Type B pancreatic cell (in vitro differentiated cells): Measurements from ENCODE around the gene ADARB2. TPM values are rescaled to one million over a fixed set of nuclear protein-coding genes. Genes with fewer than 3 reads are reported as not detected.

Experiments
- DNase-seq: peaks from one replicate; pipeline ENCODE4 v3.0.0; 2021; ENCODE audit warnings: mixed read lengths; ENCODE audit not compliant: unreplicated experiment; ENCODE audit errors: extremely low spot score
- H3K27ac Mint-ChIP-seq: 2 replicates; pipeline ENCODE4 v1.8.0; 2021; ENCODE audit warnings: mild to moderate bottlenecking, mixed read lengths
- H3K27me3 Mint-ChIP-seq: 2 replicates; pipeline ENCODE4 v1.8.0; 2021; ENCODE audit warnings: mixed read lengths
- H3K36me3 Mint-ChIP-seq: 2 replicates; pipeline ENCODE4 v1.8.0; 2021; ENCODE audit warnings: mixed read lengths
- H3K4me1 Mint-ChIP-seq: one replicate; pipeline ENCODE4 v1.8.0; 2021; ENCODE audit warnings: mixed read lengths; ENCODE audit not compliant: unreplicated experiment
- H3K4me3 Mint-ChIP-seq: 2 replicates; pipeline ENCODE4 v1.8.0; 2021; ENCODE audit warnings: mild to moderate bottlenecking, mixed read lengths
- H3K9me3 Mint-ChIP-seq: 2 replicates; pipeline ENCODE4 v1.8.0; 2021; ENCODE audit warnings: mixed read lengths
- total RNA-seq: library from RNA; stranded (reverse); gene quantifications from 2 replicates; pipeline ENCODE4 v1.2.1, GENCODE V29; 2021; ENCODE audit warnings: low replicate concordance
- TF ChIP-seq, protein P1 (sequence below): fragments of 200-600 bp; sonication (generic); conservative IDR thresholded peaks from 2 replicates; pipeline ENCODE4 v1.5.0; 2021; ENCODE audit warnings: antibody characterized with exemption, mild to moderate bottlenecking

ADARB2 gene
- total RNA-seq, 1 donor from 2014 or later = 4.9 TPM

DNA sequence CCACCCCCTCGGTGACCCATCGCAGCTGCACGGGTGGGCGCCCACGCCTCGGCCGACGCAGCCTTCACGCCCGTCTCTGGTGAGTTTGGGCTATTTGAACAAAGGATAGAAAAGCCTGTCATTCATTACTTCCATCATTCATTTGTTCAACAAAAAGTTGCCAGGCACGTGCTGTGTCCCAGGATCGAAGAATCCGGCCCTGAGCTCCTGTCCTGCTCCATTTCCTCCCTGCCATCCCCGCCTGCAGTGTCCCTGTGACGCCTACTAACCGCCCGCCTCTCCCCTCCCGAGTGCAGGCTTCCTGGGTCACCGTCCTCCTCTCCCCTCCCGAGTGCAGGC is 341.1 kb downstream of the ADARB2 start:
- Mint-ChIP-seq H3K4me3 (no peak overlapping the region), H3K4me1 (peaks cover 14% of the 10 kb centered on the region), H3K27ac (no peak overlapping the region), H3K27me3 (peaks cover 27% of the 10 kb centered on the region), H3K9me3 (no peaks in the 10 kb centered on the region), H3K36me3 (no peaks in the 10 kb centered on the region)
- no peak for DNase-seq
- TF ChIP-seq, protein P1, sequence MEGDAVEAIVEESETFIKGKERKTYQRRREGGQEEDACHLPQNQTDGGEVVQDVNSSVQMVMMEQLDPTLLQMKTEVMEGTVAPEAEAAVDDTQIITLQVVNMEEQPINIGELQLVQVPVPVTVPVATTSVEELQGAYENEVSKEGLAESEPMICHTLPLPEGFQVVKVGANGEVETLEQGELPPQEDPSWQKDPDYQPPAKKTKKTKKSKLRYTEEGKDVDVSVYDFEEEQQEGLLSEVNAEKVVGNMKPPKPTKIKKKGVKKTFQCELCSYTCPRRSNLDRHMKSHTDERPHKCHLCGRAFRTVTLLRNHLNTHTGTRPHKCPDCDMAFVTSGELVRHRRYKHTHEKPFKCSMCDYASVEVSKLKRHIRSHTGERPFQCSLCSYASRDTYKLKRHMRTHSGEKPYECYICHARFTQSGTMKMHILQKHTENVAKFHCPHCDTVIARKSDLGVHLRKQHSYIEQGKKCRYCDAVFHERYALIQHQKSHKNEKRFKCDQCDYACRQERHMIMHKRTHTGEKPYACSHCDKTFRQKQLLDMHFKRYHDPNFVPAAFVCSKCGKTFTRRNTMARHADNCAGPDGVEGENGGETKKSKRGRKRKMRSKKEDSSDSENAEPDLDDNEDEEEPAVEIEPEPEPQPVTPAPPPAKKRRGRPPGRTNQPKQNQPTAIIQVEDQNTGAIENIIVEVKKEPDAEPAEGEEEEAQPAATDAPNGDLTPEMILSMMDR = no peak

DNA sequence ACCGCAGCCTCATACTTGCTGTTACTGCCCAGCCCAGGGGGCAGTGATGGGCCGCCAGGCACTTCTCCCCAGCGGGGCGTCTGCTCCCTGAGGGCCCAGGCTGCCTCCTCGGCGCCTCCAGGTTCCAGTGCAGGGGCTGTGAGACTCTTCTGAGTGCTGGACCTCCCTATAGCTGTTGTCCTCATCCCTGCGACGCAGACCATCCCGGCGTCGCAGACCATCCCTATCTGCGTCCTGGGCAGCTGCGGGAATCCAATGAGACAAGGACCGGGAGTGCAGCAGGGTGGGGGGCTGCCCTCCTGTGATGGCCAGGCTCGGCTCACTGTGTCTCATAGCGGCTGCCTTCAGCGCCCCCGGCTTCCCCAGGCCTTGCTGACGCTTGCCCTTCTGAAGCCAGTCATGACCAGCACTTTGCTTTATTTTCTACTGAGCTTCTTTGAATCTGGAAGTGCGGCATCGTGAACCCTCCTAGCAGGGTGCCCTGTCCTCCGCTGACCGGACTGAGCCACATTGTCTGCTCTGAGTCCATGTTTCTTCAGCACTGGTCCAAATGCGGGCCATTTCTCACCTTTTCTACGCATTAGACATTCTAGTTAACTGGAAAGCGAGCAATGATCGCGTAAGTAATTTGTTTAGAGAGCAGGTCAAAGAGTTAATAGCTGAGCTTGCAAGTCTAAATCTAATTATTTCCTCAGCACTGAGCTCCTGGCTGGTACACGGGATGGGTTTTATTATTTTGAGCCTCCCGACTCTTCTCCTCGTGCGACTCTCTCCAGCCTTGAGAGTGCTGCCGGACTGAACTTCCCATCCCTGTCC is 341.6 kb downstream of the ADARB2 start:
- DNase-seq = no peak
- H3K4me1 Mint-ChIP-seq = peaks cover 12% of the 10 kb centered on the region
- no peaks in the 10 kb centered on the region for H3K9me3 Mint-ChIP-seq
- H3K27ac Mint-ChIP-seq = no peak overlapping the region
- no peak overlapping the region for H3K4me3 Mint-ChIP-seq
- TF ChIP-seq, protein P1 = no peak
- peaks cover 27% of the 10 kb centered on the region for H3K27me3 Mint-ChIP-seq
- no peaks in the 10 kb centered on the region for H3K36me3 Mint-ChIP-seq

DNA sequence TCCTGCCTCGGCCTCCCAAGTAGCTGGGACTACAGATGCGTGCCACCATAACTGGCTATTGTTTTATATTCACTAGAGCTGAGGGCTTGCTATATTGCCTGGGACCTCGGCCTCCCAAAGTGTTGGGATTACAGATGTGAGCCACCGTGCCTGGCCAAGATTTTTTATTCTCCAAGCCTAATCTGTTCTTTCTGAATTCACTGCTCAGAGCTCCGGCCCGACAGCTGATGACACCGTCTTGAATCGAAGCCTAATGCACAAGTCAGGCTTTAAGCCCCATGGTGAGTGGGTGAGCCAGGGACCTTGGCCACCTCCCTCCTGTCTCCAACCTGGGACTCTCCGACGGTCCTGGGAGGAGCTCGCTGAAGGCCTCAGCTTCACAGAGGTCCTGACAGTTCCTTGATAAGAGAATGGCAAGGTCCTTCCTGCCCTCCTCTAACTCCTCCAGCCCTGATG is 342.3 kb downstream of the ADARB2 start:
- no peak for DNase-seq
- Mint-ChIP-seq H3K27me3 (peaks cover 27% of the 10 kb centered on the region), H3K36me3 (no peaks in the 10 kb centered on the region), H3K9me3 (no peaks in the 10 kb centered on the region), H3K27ac (no peak overlapping the region), H3K4me3 (no peak overlapping the region), H3K4me1 (peaks cover 5% of the 10 kb centered on the region)
- TF ChIP-seq, protein P1 = no peak

DNA sequence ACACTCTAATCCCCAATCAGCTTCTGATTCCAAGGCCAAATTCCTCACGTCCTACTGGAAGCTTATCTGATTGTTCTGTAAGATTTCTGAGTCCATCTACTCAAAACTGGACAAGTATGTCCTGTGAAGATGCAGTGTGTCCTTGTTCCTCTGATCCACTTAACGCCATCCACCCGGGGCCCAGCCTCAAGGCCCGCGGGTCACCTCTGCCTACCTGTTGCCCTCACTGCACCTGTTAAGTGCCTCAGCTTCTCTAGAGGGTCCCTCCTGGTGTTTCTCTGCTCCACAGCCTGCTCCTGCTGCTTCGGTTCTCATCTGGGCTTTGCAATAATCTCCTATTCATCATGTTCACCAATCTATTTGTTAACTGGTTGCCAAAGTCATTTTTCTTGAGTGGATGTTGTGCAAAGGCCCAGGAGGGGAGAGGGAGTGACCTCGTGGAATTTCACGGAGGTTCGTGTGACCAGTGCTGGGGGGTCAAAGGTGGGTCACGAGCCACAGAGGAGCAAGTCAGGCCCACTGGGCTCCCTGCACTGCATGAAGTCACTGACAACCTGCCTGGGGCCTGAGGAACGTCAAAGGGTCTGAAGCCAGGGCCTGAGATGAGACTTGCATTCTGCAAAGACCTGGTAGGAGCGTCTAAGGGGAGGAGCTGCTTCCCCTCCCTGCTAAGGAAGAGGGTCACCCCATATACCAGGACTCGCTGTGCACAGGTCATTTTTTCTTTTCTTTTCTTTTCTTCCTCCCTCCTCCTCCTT is 343.0 kb downstream of the ADARB2 start:
- Mint-ChIP-seq H3K4me3 (no peak overlapping the region), H3K27ac (no peak overlapping the region), H3K36me3 (no peaks in the 10 kb centered on the region), H3K9me3 (no peaks in the 10 kb centered on the region), H3K27me3 (peaks cover 23% of the 10 kb centered on the region), H3K4me1 (no peaks in the 10 kb centered on the region)
- DNase-seq = no peak
- TF ChIP-seq, protein P1 = no peak

DNA sequence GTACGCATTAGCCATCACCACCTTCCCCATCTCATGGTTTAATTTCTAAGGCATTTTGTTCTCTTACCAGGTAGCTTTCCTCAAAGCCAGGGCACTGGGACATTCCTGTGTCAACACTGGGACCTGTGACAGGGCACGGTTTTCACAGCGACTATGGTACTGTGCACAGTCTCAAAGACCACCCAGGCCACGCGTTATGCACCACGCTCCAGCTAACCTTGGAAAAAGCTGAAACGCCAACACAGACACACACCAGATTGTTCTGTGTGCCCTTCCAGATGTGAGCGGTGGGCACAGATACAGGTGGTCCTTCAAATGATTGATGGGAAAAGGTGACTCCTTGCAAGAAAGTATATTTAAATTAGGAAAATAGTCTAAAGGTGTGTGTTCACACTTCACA is 343.8 kb downstream of the ADARB2 start:
- TF ChIP-seq, protein P1 = no peak
- no peak for DNase-seq
- no peak overlapping the region for H3K4me3 Mint-ChIP-seq
- no peaks in the 10 kb centered on the region for H3K4me1 Mint-ChIP-seq
- no peak overlapping the region for H3K27ac Mint-ChIP-seq
- peaks cover 4% of the 10 kb centered on the region for H3K9me3 Mint-ChIP-seq
- H3K27me3 Mint-ChIP-seq = peaks cover 17% of the 10 kb centered on the region
- no peaks in the 10 kb centered on the region for H3K36me3 Mint-ChIP-seq
